SH-SY5Y (cell line): ENCODE measurements around the gene ENOX2.

Experiments used
- GATA2 ChIP-seq: IDR thresholded peaks from 2 replicates; pipeline ENCODE4 v1.6.1; 2011; ENCODE audit warnings: mild to moderate bottlenecking, low read depth, low read length
- GATA3 ChIP-seq: IDR thresholded peaks from 2 replicates; pipeline ENCODE4 v1.6.1; 2011; ENCODE audit warnings: low read depth, mild to moderate bottlenecking, low read length, moderate library complexity

The ENOX2 gene

DNA sequence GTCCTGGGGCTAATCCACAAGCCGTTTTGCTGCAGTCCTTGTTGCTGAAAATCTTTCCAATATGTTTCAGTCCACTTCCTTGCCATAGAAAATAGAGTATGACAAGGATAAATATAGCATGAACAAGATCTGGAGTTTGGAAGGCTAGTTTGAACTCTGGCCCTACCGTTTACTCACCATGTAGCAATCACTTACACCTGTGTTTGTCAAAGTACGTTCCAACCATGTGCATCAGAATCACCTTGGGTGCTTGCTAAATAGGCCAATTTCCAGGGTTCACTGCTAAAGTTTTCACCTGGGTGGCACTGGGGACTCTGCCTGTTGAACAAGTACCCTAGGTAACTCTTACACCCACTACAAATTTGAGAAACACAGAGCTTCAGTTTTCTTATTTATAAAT lies 188.9 kb downstream of the ENOX2 start:
- no peak for TF ChIP-seq GATA2
- no peak for TF ChIP-seq GATA3

DNA sequence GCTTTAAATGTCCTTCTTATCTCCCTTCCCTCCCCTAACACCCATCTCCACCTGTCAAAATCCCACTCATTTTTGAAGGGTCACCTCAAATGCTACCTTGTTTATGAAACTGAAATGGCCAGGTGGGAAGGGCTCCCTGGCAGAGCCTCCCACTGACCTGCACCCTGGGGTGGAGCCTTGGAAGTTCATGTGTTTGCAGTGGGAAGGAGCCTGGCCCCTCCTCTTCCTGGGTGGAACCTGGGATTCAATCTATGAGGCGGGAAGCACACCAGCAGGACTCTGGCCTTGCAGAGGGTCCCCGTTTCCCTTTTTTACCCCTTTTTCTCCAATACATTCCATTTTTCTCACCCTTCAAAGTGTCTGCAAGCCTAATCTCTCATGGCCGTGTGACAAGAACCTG lies 197.4 kb downstream of the ENOX2 start:
- no peak for TF ChIP-seq GATA3
- TF ChIP-seq GATA2 = no peak

DNA sequence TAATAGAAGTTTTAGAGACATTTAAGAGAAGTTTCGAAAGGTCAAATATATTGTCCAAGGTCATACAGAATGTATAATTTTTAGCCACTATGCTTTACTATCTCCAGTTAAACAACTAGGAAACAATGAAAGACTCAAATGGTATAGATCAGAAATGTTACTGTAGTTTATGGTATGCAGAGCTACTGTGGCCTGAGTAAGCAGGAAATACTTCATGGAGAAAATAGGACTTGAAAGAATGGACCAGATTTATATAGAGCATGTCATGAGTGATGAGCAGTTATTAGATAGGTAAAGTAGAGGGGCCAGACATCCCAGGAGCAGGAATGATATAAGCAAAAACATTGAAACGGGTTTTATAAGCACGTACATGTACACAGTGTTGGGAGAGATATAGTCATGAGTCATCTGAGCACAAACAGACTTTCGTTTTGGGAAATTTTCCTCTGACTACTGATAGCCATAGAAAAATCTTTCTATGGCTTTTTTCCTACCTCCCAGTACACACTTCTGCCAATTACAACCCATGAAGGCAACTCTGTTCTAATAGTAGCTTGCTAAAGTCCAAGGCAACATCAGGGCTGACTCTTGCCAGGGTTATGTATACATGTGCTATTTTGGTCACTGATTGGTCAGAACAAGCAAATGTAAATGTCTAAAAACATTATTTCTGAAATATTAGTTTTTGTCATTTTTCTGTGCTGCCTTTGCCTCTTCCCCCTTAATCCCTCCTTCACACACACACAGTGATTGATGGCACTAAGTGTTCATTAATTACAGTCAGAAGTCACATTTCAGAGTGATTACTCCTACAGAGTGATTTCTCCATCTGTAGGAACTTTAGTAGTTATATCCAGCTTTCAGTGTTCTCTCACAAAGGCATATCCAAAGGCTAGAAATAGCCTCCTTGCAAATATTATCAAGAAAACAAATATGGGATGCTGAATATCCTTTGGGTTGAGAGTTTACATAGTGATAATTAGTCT lies 198.7 kb downstream of the ENOX2 start:
- TF ChIP-seq GATA2 (no peak), GATA3 (no peak)

DNA sequence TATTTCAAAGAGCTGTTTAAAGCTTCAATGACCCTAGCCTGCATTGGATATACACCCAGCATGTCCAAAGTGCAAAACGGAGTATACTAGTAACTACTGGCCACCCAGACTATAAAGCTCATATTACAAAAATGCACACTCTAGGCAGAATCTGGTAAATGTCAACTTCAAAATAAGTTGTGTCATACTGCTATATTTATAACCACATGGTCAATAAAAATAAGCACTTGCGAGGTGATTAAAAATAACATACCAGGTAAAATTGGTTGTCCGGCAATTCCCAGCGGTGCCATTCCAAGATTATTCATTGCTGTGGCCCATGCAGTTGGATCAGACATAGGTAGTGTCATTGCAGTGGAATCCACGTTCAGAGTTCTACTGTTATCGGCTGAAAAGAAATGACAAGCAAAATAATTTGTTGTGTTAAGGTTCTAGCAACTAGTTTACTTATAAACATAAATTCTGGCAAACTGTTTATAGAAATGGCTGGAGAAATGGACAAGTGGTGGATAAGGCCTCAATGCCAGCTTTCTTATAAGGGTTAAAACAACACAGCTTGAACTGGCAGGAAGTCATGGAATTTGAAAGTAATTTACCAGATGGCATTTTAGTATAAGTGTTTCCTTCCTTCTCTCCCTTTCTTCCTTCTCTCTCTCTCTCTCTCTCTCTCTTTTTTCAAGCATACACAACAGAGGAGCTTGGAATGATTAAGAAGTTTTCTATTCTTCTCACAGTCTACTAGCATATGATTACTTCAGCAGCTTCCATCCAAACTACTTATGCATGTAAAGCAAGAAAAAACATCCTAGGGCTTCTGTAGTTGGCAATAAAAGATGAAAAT lies 199.9 kb downstream of the ENOX2 start:
- no peak for TF ChIP-seq GATA2
- TF ChIP-seq GATA3 = no peak

GRCh38 chrX:130700629-130701028 lies 202.4 kb downstream of the ENOX2 start:
- TF ChIP-seq GATA3 (no peak), GATA2 (no peak)

DNA sequence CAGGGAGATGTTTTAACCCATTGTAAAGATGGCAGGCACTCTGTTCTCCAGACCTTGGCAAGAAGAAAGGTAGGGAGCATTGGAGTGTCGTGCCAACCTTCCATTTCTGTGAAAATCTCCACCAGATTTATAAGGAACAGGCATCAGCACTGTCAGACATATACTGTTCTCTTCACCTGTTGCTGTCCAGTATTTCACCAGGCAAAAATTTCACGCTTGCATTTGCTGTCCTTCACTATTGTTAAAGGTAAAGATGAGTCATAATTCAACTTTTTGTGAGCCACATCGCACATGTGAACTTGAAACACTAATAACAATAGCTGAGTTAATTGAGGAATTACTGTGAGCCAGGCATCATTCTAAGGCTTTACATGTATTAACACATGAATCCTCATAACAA lies 203.4 kb downstream of the ENOX2 start:
- no peak for TF ChIP-seq GATA3
- no peak for TF ChIP-seq GATA2

DNA sequence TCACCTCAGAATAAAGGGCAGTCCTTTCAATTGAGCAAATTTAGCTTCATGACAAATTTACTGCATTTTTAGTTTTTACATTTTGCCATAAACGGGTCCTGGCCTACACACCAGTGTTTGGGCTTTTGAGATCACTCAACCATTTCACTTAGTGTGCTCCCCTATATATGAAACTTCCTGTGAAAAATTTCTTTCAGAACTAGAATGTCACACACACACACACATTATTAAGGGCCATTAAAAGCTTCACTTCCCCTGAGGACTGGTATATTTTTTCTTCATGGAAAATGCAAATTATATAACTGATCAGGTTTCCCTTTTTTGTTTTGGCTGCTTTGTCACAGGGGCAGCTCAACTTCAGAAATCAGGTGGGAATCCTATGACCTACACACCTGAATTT lies 206.5 kb downstream of the ENOX2 start:
- TF ChIP-seq GATA3 (no peak), GATA2 (no peak)

GRCh38 chrX:130695931-130696330 lies 207.1 kb downstream of the ENOX2 start:
- no peak for TF ChIP-seq GATA2
- no peak for TF ChIP-seq GATA3

DNA sequence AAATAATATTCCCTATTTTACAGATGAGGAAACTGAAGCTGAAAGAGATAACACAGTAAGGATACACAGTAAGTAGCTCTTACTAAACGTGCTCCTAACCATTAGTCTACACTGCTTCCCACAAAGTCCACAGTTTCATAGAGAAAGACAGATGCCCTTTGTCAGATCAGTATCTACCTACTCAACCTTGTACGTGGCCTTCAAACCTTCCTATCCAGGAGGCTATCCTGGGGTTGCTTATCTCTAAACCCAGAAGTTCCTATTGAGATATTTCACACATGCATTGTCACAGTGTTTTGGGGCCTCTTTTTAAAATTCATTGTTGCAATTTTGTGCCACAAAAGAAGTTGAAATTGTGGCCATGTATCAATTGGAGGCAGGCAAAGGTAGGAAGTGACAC lies 208.0 kb downstream of the ENOX2 start:
- no peak for TF ChIP-seq GATA2
- no peak for TF ChIP-seq GATA3

DNA sequence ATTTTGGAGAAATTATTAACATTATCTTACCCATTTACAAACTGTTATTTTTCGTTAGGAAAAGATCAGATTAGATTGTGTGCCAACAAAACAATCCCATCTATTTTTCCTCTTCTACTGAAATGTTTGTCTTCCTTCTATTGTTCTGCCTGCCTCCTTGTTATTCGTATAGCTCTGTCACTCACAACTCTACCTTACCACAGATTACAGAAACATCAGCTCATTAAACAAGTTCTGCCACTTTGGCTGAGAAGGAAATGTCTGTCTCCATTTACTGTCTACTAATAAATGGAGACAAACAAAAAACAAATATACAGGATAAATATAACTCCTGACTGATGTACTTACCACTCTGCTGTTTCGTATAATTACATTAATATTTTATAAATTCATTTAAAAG lies 211.4 kb downstream of the ENOX2 start:
- TF ChIP-seq GATA2 (no peak), GATA3 (no peak)

DNA sequence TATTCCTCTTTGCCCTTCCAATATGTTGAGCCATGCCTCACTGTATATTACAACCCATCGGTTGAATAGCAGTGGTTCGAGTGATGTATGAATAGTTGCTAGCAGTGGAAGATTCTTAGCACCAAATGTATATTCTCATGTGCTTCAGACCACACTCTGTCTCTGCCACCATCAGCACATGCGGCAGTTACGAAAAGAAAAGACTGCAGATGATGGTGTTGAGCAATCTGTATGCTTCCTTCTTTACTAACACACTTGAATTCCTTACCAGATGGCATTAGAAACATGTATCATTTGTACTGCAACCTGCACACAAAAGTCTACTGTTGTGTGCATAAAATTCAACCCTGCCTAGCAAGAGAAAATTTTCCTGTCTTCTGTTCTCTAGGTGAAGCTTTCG lies 214.6 kb downstream of the ENOX2 start:
- TF ChIP-seq GATA2 = no peak
- no peak for TF ChIP-seq GATA3

- TF ChIP-seq GATA2 = no peak
- no peak for TF ChIP-seq GATA3
Measured at GRCh38 chrX:130682990-130683389, 220.0 kb downstream of the ENOX2 start.

DNA sequence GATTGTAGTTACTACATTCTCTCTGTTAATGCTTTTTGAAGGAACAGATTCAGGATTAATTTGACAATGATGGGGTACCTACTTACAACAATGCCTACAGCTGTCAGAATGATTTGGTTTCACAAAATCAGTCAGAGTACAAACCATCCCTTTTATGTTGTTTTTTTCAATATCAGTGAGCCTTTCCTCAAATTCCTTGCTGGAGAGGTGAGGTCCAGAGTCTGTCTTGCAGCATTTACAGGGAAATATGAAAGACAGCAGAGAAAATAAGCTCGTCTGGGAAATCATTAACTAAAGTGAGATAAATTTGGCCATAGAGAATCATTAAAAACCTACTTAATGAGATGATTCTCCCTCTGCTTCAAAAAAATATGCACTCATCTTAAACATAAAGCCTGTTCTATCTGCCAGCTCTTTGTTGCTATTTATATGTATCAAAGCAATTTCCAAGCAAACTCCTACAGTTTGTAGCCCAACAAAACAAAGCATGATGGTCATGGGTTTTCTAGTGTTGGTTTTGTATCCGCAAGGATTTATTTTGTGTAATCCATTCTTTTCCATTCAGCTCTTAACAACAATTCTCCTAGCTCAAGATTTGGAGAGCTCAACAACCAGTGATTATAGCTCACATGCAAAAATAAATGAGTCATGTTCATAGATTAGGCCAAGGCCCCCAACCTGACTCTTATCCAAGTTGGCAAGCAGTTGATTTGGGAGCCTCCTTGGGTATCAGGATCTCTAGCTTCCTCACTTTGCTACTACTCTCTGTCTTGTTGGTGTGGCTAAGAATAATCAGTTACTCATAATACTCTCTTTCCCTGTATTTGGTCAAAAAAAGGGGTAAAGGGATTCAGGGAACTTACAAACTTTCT lies 222.6 kb downstream of the ENOX2 start:
- TF ChIP-seq GATA2 (no peak), GATA3 (no peak)

DNA sequence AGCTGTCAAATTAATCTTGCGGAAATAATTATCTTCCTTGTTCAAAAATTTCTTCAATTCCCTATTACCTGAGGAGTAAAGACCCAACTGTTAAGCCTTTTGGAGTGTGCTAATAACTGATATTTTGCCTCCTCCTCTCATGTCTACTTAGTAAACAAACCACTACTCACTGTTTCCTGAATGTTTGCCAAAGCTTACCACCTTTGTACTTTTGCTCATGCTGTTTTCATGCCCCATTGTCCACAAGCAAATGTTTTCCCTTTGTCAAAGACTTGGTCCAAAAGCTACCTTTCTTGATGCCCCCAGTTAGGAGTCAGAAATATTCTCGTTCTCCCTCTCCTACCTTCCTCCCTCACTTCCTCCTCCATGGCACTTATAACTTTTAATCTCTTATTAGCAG lies 226.1 kb downstream of the ENOX2 start:
- TF ChIP-seq GATA2 (no peak), GATA3 (no peak)
